H1 (cell line): Measurements from ENCODE around the gene TMEM127.

Experiments
- ASH2L ChIP-seq: fragments of 200-600, 300-600 bp; sonication (generic); IDR thresholded peaks from one replicate; pipeline ENCODE4 v1.7.1; 2017; ENCODE audit warnings: low read length
- BACH1 ChIP-seq: IDR thresholded peaks from 2 replicates; pipeline ENCODE4 v1.6.1; 2012; ENCODE audit warnings: low read length, improper control_type of control experiment
- BCL11A ChIP-seq, 2 experiments: IDR thresholded peaks; one replicate each; pipeline ENCODE4 v1.6.1; 2011; ENCODE audit warnings: low read depth in 2 of 2, low read length in 2 of 2, mild to moderate bottlenecking in 2 of 2
- EP300 ChIP-seq, 2 experiments: IDR thresholded peaks; 1 replicate in 1 of 2; 2 replicates in 1 of 2; pipeline ENCODE4 v1.6.1; 2011 to 2012; ENCODE audit warnings: low read depth in 2 of 2, low read length in 2 of 2, mild to moderate bottlenecking in 2 of 2, borderline replicate concordance in 1 of 2, inconsistent platforms in 1 of 2, moderate library complexity in 1 of 2
- POLR2A ChIP-seq, 2 experiments: IDR thresholded peaks; 1 replicate in 1 of 2; 2 replicates in 1 of 2; pipeline ENCODE4 v1.6.1; 2011; ENCODE audit warnings: low read depth in 2 of 2, low read length in 2 of 2, mild to moderate bottlenecking in 2 of 2; ENCODE audit errors: control extremely low read depth in 1 of 2
- POLR2AphosphoS5 ChIP-seq: IDR thresholded peaks from 2 replicates; pipeline ENCODE4 v1.6.1; 2011; ENCODE audit warnings: low read depth, low read length
- SRF ChIP-seq: IDR thresholded peaks from 2 replicates; pipeline ENCODE4 v1.6.1; 2011; ENCODE audit warnings: mild to moderate bottlenecking, low read depth, low read length, moderate library complexity
- TCF12 ChIP-seq: IDR thresholded peaks from 2 replicates; pipeline ENCODE4 v1.6.1; 2011; ENCODE audit warnings: low read depth, mild to moderate bottlenecking, low read length
- TEAD4 ChIP-seq: IDR thresholded peaks from 2 replicates; pipeline ENCODE4 v1.6.1; 2012; ENCODE audit warnings: low read depth, low read length, inconsistent platforms, mixed read lengths
- YY1 ChIP-seq: IDR thresholded peaks from 2 replicates; pipeline ENCODE4 v1.6.1; 2011; ENCODE audit warnings: low read depth, mild to moderate bottlenecking, low read length
- ZNF274 ChIP-seq: IDR thresholded peaks from 2 replicates; pipeline ENCODE4 v1.7.0; 2012; ENCODE audit warnings: low read length, borderline replicate concordance; ENCODE audit errors: extremely low read depth
- TF ChIP-seq, protein P1 (sequence below), 3 experiments: IDR thresholded peaks; 1 replicate in 2 of 3; 2 replicates in 1 of 3; pipeline versions ENCODE4 v1.5.1 to v1.6.1; 2011; ENCODE audit warnings: low read length in 3 of 3, mild to moderate bottlenecking in 3 of 3, inconsistent platforms in 2 of 3, low read depth in 1 of 3, moderate library complexity in 1 of 3; ENCODE audit not compliant: insufficient read depth in 1 of 3; ENCODE audit errors: control extremely low read depth in 1 of 3
- TF ChIP-seq, protein P2 (sequence below): IDR thresholded peaks from 2 replicates; pipeline ENCODE4 v1.6.1; 2012; ENCODE audit warnings: inconsistent platforms

DNA sequence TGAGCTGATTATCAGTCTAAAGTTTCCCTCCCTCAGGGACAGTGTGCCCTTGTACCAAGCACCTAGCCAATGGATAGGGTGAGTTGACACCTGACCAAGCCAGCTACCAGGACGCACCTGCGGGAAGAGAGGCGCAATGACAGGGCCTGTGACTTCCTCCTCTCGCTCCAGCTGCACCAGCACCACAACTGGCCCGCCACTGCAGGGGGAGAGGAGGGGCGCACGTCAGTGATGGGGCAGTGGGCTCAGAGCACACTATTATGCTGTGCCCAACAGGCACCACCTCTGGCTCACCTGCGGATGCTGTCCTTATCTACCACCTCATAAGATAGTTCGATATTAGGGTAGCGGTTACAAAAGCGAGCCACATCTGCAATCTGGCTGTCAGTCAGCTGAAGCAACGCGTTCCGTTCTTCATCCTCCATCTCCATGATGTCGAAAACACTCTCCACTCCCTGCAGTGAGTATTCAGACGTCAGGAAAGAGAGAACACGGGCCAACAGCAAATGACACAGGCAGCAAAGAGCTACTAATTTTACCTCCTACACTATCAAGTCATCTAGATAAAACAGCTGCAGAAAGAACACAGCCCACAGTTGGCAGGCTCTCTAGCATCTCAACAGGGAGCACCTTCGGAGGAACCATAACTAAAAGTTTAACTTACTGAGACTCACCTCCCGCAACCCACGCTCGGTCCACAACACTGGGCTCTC lies 11.1 kb upstream of the TMEM127 start:
- TF ChIP-seq, protein P1, sequence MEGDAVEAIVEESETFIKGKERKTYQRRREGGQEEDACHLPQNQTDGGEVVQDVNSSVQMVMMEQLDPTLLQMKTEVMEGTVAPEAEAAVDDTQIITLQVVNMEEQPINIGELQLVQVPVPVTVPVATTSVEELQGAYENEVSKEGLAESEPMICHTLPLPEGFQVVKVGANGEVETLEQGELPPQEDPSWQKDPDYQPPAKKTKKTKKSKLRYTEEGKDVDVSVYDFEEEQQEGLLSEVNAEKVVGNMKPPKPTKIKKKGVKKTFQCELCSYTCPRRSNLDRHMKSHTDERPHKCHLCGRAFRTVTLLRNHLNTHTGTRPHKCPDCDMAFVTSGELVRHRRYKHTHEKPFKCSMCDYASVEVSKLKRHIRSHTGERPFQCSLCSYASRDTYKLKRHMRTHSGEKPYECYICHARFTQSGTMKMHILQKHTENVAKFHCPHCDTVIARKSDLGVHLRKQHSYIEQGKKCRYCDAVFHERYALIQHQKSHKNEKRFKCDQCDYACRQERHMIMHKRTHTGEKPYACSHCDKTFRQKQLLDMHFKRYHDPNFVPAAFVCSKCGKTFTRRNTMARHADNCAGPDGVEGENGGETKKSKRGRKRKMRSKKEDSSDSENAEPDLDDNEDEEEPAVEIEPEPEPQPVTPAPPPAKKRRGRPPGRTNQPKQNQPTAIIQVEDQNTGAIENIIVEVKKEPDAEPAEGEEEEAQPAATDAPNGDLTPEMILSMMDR (IDR thresholded peaks at IDR 0.05; ENCODE audit: control extremely low read depth in 1 of 3, insufficient read depth in 1 of 3, low read depth in 1 of 3, low read length in 3 of 3) = no peak
- no peak for TF ChIP-seq TCF12
- TF ChIP-seq, protein P2, sequence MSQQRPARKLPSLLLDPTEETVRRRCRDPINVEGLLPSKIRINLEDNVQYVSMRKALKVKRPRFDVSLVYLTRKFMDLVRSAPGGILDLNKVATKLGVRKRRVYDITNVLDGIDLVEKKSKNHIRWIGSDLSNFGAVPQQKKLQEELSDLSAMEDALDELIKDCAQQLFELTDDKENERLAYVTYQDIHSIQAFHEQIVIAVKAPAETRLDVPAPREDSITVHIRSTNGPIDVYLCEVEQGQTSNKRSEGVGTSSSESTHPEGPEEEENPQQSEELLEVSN = no peak
- no peak for TF ChIP-seq POLR2AphosphoS5
- TF ChIP-seq POLR2A (IDR thresholded peaks at IDR 0.05; ENCODE audit: control extremely low read depth in 1 of 2, low read depth in 2 of 2, low read length in 2 of 2) = no peak
- TF ChIP-seq EP300 (IDR thresholded peaks at IDR 0.05; ENCODE audit: borderline replicate concordance in 1 of 2, low read depth in 2 of 2, low read length in 2 of 2) = no peak
- no peak for TF ChIP-seq ZNF274
- no peak for TF ChIP-seq ASH2L
- no peak for TF ChIP-seq SRF
- no peak for TF ChIP-seq BACH1
- no peak for TF ChIP-seq TEAD4
- TF ChIP-seq BCL11A (IDR thresholded peaks at IDR 0.05; ENCODE audit: low read depth in 2 of 2, low read length in 2 of 2) = no peak
- TF ChIP-seq YY1 = no peak
